Parathyroid adenoma (tissue), 2 donors: ENCODE results near the gene LRRIQ1.

Experiments used
- H2AFZ ChIP-seq: fragments of 300-600 bp; sonication (generic); one replicate; pipeline ENCODE4 v1.7.0; 2017; ENCODE audit warnings: antibody characterized with exemption, mild to moderate bottlenecking
- H3K27ac ChIP-seq: fragments of 300-600 bp; sonication (generic); one replicate; pipeline ENCODE4 v1.7.0; 2017
- H3K27me3 ChIP-seq: fragments of 300-600 bp; sonication (generic); one replicate; pipeline ENCODE4 v1.7.0; 2017; ENCODE audit warnings: low read length; ENCODE audit not compliant: control insufficient read depth, insufficient read depth
- H3K36me3 ChIP-seq: fragments of 300-600 bp; sonication (generic); one replicate; pipeline ENCODE4 v1.7.0; 2017; ENCODE audit warnings: low read length; ENCODE audit not compliant: control insufficient read depth, insufficient read depth
- H3K4me1 ChIP-seq: fragments of 300-600 bp; sonication (generic); one replicate; pipeline ENCODE4 v1.7.0; 2017; ENCODE audit warnings: control low read depth
- H3K4me2 ChIP-seq: fragments of 300-600 bp; sonication (generic); one replicate; pipeline ENCODE4 v1.7.0; 2017; ENCODE audit warnings: low read length
- H3K4me3 ChIP-seq: fragments of 300-600 bp; sonication (generic); one replicate; pipeline ENCODE4 v1.7.0; 2017; ENCODE audit warnings: low read depth, low read length
- H3K79me2 ChIP-seq: fragments of 300-600 bp; sonication (generic); one replicate; pipeline ENCODE4 v1.7.0; 2017; ENCODE audit warnings: control low read depth
- H3K9ac ChIP-seq: fragments of 300-600 bp; sonication (generic); one replicate; pipeline ENCODE4 v1.7.0; 2017; ENCODE audit warnings: mild to moderate bottlenecking
- H3K9me3 ChIP-seq: fragments of 300-600 bp; sonication (generic); one replicate; pipeline ENCODE4 v1.7.0; 2017; ENCODE audit warnings: low read length; ENCODE audit not compliant: control insufficient read depth
- CTCF ChIP-seq: fragments of 300-600 bp; sonication (generic); IDR thresholded peaks from one replicate; pipeline ENCODE4 v1.7.0; 2017; ENCODE audit warnings: antibody characterized with exemption, mild to moderate bottlenecking
- donor health status: primary hyperparathyroidism.

Gene LRRIQ1

GRCh38 chr12:85005615-85006014 is 30.5 kb upstream of the LRRIQ1 start:
- Histone ChIP-seq H3K4me2 (no peak overlapping the region), H3K4me3 (no peak overlapping the region), H3K36me3 (no peaks in the 10 kb centered on the region), H3K27ac (no peak overlapping the region), H3K9me3 (no peaks in the 10 kb centered on the region), H3K4me1 (no peaks in the 10 kb centered on the region), H3K9ac (no peak overlapping the region), H3K79me2 (no peaks in the 10 kb centered on the region), H3K27me3 (no peaks in the 10 kb centered on the region), H2AFZ (no peak overlapping the region)
- TF ChIP-seq CTCF = no peak

DNA sequence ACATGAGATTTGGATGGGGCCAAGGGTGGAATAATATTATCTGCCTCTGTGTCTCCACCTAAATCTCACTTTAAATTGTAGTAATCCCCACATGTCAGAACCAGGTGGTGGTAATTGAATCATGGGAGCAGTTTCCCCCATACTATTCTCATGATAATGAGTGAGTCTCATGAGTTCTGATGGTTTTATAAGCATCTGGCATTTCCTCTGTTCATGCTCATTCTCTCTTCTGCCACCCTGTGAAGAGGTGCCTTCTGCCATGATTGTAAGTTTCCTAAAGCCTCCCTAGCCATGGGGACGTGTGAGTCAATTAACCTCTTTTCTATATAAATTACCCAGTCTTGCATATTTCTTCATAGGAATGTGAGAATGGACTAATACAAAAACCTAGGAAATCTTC is 29.9 kb upstream of the LRRIQ1 start:
- Histone ChIP-seq H3K36me3 (no peaks in the 10 kb centered on the region), H3K4me3 (no peak overlapping the region), H3K27ac (no peak overlapping the region)

GRCh38 chr12:85007836-85008235 is 28.3 kb upstream of the LRRIQ1 start:
- Histone ChIP-seq H3K9me3 (no peaks in the 10 kb centered on the region), H3K9ac (no peak overlapping the region), H3K36me3 (no peaks in the 10 kb centered on the region), H2AFZ (no peak overlapping the region), H3K79me2 (no peaks in the 10 kb centered on the region), H3K4me2 (no peak overlapping the region), H3K27ac (no peak overlapping the region), H3K27me3 (no peaks in the 10 kb centered on the region), H3K4me1 (no peaks in the 10 kb centered on the region), H3K4me3 (no peak overlapping the region)
- no peak for TF ChIP-seq CTCF

More for the DNA sequence above, 29.9 kb upstream of the LRRIQ1 start:
- H3K9ac ChIP-seq = no peak overlapping the region
- TF ChIP-seq CTCF = no peak
- H3K4me2 ChIP-seq = no peak overlapping the region
- H2AFZ ChIP-seq = no peak overlapping the region
- H3K79me2 ChIP-seq = no peaks in the 10 kb centered on the region
- H3K9me3 ChIP-seq = no peaks in the 10 kb centered on the region
- H3K27me3 ChIP-seq = no peaks in the 10 kb centered on the region
- H3K4me1 ChIP-seq = no peaks in the 10 kb centered on the region

DNA sequence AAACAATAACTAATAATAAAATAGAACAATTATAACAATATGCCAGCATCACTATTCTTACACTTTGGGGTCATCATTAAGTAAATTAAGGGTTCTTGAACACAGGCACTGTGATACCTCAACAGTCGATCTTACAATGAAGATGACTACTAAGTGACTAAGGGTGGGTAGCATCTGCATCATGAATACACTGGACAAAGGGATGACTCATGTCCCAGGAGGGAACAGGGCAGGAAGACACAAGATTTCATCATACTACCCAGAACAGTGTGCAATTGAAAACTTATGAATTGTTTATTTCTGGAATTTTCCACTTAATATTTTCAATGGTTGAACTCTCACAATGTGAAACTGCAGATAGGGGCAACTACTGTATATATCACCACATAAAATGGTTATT is 19.7 kb upstream of the LRRIQ1 start:
- H3K4me2 ChIP-seq = no peak overlapping the region

More for the DNA sequence above, 19.7 kb upstream of the LRRIQ1 start:
- no peaks in the 10 kb centered on the region for H3K27me3 ChIP-seq
- no peaks in the 10 kb centered on the region for H3K79me2 ChIP-seq
- H3K36me3 ChIP-seq = no peaks in the 10 kb centered on the region
- H3K27ac ChIP-seq = no peak overlapping the region
- no peak overlapping the region for H3K4me3 ChIP-seq
- no peak overlapping the region for H3K9ac ChIP-seq
- no peak for TF ChIP-seq CTCF
- no peaks in the 10 kb centered on the region for H3K9me3 ChIP-seq
- no peak overlapping the region for H2AFZ ChIP-seq
- H3K4me1 ChIP-seq = no peaks in the 10 kb centered on the region
